ENCODE data around the gene KCNQ5. TPM values are rescaled to one million over a fixed set of nuclear protein-coding genes. Genes with fewer than 3 reads are reported as not detected.

The KCNQ5 gene
- total RNA-seq, 1 experiment from 2014 or later: 0.07 TPM

- Histone ChIP-seq H3T11ph (ENCODE audit: low read length) (no peak overlapping the region), H4K91ac (ENCODE audit: insufficient read length, low read depth, low read length) (no peak overlapping the region), H4K5ac (ENCODE audit: insufficient read length, low read depth, low read length) (no peak overlapping the region), H2AFZ (ENCODE audit: low read length) (no peak overlapping the region), H3K79me2 (ENCODE audit: insufficient read depth, low read length) (no peaks in the 10 kb centered on the region), H2BK15ac (ENCODE audit: low read depth, low read length) (no peak overlapping the region), H4K20me1 (ENCODE audit: control insufficient read depth, insufficient read depth, insufficient read length) (no peaks in the 10 kb centered on the region), H2BK5ac (ENCODE audit: insufficient read length, low read length) (no peak overlapping the region), H3K4ac (ENCODE audit: low read depth, low read length) (no peak overlapping the region), H3K9ac (ENCODE audit: extremely low read depth, insufficient read length, low read length) (no peak overlapping the region), H2BK120ac (ENCODE audit: low read depth, low read length, poor library complexity, severe bottlenecking) (no peak overlapping the region), H3K56ac (ENCODE audit: insufficient read length, low read depth, low read length) (no peak overlapping the region), H3K23ac (ENCODE audit: insufficient read length, low read depth, low read length) (no peak overlapping the region), H3K79me1 (ENCODE audit: insufficient read depth, low read depth, low read length, poor library complexity, severe bottlenecking) (no peaks in the 10 kb centered on the region), H3K4me1 (ENCODE audit: insufficient read depth, low read length) (no peaks in the 10 kb centered on the region), H3K27me3 (ENCODE audit: insufficient read depth, low read length) (no peaks in the 10 kb centered on the region), H4K8ac (replicated peaks; ENCODE audit: insufficient read length, low read depth, low read length) (no peak overlapping the region), H3K23me2 (ENCODE audit: insufficient read length, low read depth, low read length, poor library complexity, severe bottlenecking) (no peaks in the 10 kb centered on the region), H3K18ac (ENCODE audit: insufficient read length, low read depth, low read length) (no peak overlapping the region), H2BK20ac (ENCODE audit: low read depth, low read length, poor library complexity, severe bottlenecking) (no peak overlapping the region), H3K4me2 (ENCODE audit: insufficient read depth, insufficient read length, low read length) (no peak overlapping the region), H3K9me3 (ENCODE audit: control insufficient read depth, low read depth, low read length) (no peaks in the 10 kb centered on the region), H3K14ac (ENCODE audit: insufficient read depth, low read length) (no peak overlapping the region), H3K27ac (ENCODE audit: insufficient read length, low read depth, low read length) (no peak overlapping the region), H2AK5ac (ENCODE audit: insufficient read length, low read length) (no peak overlapping the region), H2BK12ac (ENCODE audit: insufficient read length, low read depth, low read length) (no peak overlapping the region)
- no peaks in the 10 kb centered on the region for H3K4me1 Mint-ChIP-seq
- H3K27me3 Mint-ChIP-seq (ENCODE audit: low read depth): no peaks in the 10 kb centered on the region
- no peak overlapping the region for H3K27ac Mint-ChIP-seq
- no peak for DNase-seq
- TF ChIP-seq CTCF (conservative IDR thresholded peaks at IDR 0.05): no peak
- no CpG with 5 or more reads among the region's 1 CpG for WGBS (ENCODE audit: extremely low coverage, insufficient read length, low lambda C conversion rate)
- no peak overlapping the region for H3K4me3 Mint-ChIP-seq
- no peaks in the 10 kb centered on the region for H3K9me3 Mint-ChIP-seq
- no peaks in the 10 kb centered on the region for H3K36me3 Mint-ChIP-seq (ENCODE audit: insufficient read depth in 1 of 3, low read depth in 3 of 3)
These were observed 300.5 kb downstream of the KCNQ5 start for GRCh38 chr6:72922401-72922800.

Data from H9 (cell line).